GM19372 (cell line): Measurements from ENCODE around the gene USP21.

Experiments
- ATAC-seq: cut with Tn5 transposase; IDR thresholded peaks from one replicate; pipeline ENCODE4 v1.9.1; 2021; ENCODE audit warnings: mild to moderate bottlenecking, low read depth, moderate library complexity; ENCODE audit not compliant: unreplicated experiment

Gene USP21

DNA sequence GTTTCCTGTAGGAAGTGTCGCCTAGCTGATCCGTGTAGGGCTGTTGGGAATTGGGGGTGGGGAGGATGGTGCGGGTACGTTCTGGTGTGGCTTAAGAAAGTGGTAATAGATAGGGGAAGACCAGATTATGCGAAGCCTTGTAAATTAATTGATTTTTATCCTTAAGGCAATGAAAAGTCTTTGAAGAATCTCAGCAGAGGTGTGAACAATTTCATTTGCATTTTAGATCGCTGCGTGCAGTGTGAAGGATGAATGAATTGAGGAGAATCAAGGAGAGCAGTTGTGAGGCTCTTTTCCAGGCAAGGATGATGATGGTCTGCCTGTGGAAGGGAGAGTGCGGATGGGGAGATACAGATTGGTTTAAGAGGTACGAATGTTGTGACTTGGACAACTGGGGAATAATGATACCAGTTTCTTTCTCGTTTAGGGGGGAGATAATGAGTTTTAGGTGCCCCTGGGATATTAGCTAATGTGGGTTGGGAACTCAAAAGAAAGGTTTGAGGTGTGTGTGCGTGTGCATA is 26.0 kb upstream of the USP21 start:
- no peak for ATAC-seq

DNA sequence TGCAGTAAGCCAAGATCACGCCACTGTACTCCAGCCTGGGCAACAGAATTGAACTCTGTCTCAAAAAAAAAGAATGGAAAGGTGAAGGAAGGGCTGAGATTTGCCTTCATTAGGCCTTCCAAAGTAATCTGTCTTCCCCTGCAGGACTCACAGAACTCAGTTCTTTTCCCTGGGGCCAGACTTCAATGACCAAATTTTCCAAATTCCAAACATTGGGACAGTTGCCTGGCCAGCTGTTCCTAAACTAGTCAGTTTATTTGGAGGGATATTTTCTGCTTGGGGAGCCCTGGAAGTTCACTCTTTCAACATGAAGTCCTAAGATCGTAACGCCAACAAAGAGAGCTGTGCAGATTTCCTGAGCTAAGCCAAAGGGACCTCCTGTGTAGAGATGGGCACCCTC is 21.4 kb upstream of the USP21 start:
- ATAC-seq: no peak

DNA sequence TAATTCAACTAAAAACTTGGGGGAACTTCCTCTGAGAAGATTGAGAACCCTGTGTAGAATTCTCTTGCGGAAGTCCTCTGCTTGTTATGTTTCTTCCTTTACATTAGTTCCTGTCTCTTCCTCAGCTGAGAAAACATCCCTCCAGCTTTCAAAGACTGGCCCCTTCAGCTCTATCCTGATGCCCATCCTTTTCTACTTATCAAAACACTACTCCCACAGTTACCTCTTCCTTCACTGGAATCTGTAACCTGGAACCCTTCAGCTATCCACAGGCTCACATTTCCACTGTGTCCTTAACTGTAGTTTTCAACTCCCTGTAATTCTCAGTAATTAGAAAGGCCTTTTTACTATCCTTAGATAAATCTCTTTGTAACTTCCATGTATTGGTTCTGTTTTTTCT is 20.9 kb upstream of the USP21 start:
- no peak for ATAC-seq

DNA sequence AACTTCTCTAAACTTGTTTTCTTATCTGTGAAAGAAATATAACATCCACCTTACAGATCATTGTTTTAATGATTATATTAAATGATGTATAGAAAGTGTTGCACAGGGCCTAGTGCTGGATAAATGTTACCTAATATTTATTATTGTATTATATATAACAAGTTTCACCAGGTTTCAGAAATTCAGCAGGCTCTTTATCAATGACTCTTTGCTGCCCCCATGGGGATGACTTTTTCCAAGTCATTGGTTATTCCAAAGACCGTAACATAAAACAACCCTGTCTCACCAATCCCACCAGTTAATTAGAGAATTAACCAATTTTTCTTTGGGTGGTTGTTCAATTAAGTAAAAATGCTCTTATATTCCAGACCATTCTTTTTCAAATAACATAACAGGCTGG is 19.5 kb upstream of the USP21 start:
- ATAC-seq: no peak

DNA sequence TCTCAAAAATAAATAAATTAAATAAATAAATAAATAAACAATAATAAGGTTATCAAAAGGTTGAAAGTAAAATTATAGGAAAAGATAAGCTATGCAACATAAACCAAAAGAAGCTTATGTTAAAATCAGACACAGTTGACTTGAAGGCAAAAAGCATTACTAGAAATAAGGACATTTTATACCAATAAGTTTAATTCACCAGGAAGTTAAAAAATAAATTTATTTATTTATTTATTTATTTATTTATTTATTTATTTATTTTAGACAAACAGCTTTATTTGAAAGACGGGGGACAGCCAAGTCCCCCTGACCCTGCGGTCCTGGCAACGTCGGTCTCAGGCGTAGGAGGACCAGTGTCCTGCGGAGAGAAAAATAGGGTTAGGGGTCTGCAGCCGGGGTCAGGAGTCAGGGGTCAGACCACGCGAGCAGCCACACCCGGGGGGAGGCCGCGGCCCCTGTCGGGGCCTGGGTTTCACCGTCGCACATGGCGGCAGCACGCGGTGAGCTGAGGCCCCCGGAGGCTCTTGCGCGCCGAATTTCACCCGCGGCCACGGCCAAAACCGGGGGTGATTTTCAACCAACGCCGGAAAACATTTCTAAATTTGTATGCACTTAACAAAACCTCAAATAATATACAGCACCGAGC is 18.4 kb upstream of the USP21 start:
- ATAC-seq: no peak

DNA sequence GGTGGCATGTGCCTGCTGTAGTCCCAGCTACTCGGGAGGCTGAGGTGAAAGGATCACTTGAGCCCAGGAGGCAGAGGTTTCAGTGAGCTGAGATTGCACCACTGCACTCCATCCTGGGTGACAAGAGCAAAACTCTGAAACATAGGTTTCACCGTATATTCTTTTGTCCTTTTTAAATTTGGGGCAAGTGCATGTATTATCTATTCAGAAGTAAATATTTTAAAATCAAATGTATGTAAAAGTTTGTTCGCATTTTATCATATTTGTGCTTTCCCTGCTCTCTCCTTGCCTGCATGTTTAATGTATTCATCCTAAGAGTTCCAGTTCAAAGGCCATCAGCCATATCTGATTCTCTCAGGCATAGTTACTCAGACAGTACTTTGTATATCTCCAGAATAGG is 13.5 kb upstream of the USP21 start:
- ATAC-seq: no peak

DNA sequence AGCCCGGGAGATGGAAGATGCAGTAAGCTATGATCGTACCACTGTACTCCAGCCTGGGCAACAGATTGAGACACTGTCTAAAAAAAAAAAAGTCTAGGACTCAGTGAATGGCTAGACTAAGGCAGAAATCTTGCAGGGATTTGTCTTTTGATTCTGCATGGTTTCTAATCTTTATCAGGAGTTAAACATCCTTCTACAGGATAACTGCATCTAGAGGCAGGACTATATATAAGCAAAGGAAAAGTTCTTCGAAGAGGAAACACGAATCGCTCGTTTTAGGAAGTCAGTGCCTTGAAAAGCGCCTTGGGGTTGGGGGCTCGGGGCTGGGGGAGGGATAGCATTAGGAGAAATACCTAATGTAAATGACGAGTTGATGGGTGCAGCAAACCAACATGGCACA is 6.1 kb upstream of the USP21 start:
- no peak for ATAC-seq

DNA sequence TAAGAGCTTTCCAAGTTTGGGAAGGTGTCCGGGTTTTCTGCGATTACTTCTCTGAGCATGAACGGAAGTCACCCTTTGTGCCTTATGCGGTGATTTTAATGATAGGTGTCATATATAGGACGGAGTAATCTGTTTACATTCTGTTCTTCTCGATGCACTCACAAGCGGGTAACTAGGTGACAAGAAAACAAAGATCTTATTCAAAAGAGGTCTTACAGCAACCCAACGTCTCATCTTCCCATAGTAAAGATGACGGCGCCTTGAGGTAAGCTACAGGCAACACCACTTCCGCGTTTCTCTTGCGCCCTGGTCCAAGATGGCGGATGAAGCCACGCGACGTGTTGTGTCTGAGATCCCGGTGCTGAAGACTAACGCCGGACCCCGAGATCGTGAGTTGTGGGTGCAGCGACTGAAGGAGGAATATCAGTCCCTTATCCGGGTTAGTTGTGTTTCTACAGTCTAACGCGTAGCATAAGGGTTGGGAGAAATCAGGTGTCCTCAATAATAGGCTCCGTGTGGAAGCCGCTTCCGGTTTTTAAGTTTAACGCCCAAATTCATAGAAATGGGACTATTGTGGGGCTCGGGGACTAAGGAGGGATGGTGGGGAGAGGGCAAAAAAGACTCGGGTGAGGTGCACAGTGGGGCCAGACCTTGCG is 5.5 kb upstream of the USP21 start, which contains the start of gene UFC1:
Gene UFC1 (plus strand): TSS at position 297 of the 656 bp plus-strand sequence. CDS start 20 bp downstream, at position 317.
- peak; percentile 84 for ATAC-seq

DNA sequence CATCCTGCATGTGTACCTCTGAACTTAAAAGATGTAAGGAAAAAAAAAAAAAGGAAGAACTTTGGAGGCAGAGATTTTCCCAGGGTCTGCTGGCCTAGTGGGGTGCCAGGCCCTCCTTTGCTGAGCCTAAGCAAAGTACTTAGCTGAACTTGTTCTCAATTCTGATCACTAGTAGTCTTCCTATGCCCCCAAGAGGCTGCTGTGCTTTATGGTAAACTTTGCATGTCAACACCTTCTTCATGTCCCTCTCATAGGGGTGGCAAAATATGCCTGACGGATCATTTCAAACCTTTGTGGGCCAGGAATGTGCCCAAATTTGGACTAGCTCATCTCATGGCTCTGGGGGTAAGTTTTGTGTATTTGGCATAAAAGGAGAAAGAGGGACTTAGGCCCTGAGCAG is 1.4 kb upstream of the USP21 start:
- no peak for ATAC-seq

DNA sequence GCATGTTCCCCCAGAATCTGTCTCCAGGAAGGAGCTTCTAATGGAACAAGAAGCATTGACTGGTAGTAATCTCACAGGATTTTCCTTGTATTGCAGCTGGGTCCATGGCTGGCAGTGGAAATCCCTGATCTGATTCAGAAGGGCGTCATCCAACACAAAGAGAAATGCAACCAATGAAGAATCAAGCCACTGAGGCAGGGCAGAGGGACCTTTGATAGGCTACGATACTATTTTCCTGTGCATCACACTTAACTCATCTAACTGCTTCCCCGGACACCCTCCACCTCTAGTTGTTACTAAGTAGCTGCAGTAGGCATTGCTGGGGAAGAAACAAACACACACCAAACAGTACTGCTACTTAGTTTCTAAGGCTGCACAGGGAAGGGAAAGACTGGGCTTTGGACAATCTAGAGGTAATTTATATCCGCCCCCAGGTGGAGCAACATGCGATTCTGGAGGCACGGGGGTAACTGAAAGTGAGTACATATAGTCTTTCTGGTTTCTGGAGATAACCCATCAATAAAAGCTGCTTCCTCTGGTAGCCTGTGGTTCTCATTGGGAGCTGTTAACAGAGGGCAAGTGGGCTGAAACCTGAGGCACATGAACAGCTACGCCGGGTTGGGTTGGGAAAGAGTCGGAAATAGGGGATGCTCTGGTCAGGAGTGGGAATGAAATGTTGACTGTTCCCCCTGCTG is 837 bp upstream of the USP21 start:
- no peak for ATAC-seq

DNA sequence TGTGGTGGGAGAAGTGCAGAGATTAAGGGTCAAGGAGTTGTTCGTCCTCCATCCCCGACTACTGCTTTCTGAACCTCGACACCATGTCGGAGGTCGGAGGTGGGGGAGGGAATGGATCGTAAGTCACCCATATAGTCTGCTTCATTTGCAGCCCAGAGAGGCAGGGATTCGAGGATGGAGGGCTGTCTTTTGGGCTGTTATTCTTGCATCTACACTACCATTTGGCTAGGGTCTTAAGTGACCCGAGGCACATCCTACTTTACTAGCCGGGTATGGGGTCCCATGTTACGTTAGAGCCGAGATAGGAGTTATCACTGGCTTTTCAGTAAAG is 578 bp downstream of the USP21 start:
- ATAC-seq: no peak

DNA sequence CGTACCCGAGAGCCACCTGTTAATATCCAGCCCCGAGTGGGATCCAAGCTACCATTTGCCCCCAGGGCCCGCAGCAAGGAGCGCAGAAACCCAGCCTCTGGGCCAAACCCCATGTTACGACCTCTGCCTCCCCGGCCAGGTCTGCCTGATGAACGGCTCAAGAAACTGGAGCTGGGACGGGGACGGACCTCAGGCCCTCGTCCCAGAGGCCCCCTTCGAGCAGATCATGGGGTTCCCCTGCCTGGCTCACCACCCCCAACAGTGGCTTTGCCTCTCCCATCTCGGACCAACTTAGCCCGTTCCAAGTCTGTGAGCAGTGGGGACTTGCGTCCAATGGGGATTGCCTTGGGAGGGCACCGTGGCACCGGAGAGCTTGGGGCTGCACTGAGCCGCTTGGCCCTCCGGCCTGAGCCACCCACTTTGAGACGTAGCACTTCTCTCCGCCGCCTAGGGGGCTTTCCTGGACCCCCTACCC is 1.4 kb downstream of the USP21 start:
- ATAC-seq: no peak

DNA sequence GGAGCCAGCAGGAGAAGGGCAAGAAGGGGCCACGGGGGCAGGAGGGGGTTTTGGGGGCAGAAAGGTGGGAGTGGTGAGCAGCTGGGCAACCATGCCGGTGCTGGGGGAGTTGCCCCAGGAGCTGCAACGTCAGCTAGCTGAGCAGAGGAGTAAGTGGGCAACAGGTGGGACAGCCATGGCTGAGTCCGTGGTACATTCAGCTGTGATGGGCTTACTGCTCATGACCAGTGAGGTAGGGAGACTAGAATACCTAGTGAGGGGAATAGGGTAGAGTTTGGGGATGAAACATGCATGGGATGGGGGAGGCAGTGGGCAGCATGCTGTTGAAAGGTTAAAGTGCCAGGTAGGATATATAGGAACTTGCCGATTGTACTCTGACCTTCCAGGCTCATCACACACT is 2.4 kb downstream of the USP21 start:
- ATAC-seq: no peak

DNA sequence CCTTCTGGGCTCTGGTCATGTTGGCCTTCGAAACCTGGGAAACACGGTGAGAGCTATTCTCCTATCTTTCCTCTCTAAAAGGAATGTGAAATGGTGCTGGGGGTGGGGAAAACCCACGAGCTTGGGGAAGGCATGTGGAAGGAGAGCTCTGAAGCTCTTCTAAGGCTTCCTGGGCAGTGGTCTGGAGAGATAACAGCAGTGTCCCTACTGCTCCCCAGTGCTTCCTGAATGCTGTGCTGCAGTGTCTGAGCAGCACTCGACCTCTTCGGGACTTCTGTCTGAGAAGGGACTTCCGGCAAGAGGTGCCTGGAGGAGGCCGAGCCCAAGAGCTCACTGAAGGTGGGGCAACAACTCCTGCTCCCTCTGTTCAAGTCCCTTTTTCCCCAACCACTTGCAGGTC is 2.8 kb downstream of the USP21 start:
- no peak for ATAC-seq

DNA sequence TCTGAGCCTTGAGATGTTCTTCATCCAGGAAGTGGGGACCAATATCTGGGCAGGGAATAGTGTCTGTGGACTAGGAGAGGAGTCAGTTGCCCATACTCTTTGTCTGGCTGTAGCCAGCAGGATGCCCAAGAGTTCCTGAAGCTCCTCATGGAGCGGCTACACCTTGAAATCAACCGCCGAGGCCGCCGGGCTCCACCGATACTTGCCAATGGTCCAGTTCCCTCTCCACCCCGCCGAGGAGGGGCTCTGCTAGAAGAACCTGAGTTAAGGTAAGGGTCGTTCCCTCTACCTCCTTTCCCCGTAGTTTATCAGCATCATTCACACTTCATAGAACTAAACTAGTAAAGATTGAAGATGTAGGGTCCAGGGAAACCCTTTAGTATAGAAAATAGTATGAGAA is 3.5 kb downstream of the USP21 start:
- ATAC-seq: no peak

DNA sequence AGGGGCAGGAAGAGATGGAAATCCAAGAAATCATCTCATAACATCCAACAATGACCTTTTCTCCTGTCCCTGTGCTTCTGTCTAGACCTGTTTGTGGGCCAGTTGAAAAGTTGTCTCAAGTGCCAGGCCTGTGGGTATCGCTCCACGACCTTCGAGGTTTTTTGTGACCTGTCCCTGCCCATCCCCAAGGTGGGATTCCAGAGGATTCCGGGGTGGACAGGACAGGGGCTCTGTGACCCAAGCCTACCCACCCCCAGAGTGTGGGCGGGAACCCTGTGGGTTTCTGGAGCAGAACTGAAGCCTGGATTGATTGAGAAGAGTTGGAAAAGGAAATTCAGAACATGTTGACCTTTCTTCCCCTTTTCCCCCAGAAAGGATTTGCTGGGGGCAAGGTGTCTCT is 4.5 kb downstream of the USP21 start:
- ATAC-seq: no peak

DNA sequence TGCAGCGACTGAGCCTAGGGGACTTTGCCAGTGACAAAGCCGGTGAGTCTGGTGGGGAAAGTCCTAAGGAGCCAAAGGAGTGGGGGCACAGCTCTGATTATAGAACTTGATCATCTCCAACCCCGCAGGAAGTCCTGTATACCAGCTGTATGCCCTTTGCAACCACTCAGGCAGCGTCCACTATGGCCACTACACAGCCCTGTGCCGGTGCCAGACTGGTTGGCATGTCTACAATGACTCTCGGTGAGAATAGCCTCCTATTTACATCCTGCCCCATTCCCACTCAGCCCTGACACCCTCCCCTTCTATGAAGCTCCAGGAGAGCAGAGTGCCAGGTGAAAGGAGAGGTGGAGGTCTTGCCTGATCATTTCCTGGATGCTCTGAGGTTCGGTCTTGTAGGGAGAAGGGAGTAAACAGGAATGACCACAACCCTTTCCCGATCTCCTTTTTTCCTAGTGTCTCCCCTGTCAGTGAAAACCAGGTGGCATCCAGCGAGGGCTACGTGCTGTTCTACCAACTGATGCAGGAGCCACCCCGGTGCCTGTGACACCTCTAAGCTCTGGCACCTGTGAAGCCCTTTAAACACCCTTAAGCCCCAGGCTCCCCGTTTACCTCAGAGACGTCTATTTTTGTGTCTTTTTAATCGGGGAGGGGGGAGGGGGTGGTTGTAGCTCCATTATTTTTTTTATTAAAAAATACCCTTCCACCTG is 5.8 kb downstream of the USP21 start:
- no peak for ATAC-seq

DNA sequence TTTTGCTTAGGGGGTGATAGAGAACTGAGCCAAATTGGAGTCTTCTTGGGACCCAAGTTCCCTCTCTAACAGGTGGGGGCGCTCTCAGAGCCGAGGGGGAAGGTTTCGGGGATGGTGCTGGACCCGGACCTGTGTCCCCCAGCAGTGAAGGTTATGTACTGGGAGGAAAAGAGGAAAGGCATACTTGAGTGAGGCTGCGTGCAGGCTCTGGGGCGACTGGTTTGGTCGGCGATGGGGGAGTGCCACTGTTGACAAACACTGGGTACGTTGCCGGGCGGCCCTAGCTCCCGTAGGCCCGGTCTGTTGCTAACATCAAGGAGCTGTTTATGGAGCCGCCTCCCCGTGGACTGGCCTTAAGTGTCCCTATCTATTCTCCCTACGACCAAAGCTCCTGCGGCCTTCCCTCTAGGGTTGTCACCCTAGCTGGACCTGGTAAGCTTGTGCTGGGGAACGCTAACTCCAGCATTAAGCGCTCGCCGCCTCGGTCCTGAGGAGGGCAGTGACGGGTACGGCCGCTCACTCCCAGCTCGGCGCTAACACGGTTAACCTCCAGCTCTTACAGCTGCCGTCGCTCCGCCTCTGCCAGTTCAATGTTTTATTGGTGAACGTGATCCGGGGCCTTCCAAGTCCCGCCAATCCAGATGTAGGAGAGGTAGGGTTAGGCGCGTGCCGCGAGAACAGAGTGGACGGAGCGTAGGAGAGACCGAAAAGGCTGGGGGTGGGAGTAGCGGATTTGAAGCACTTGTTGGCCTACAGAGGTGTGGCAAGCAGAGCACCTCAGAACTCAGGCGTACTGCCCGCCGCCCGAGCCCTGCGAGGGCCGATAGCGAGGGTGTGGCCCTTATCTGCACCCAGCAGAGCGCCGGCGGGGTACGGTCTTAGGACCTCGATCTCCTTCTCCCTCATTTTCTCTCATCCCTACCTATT is 6.7 kb downstream of the USP21 start, which contains the start of gene PPOX:
Gene PPOX (plus strand): TSS at position 685 of the 927 bp plus-strand sequence. CDS start 422 bp downstream, outside the sequence.
- ATAC-seq: peak; percentile 89

DNA sequence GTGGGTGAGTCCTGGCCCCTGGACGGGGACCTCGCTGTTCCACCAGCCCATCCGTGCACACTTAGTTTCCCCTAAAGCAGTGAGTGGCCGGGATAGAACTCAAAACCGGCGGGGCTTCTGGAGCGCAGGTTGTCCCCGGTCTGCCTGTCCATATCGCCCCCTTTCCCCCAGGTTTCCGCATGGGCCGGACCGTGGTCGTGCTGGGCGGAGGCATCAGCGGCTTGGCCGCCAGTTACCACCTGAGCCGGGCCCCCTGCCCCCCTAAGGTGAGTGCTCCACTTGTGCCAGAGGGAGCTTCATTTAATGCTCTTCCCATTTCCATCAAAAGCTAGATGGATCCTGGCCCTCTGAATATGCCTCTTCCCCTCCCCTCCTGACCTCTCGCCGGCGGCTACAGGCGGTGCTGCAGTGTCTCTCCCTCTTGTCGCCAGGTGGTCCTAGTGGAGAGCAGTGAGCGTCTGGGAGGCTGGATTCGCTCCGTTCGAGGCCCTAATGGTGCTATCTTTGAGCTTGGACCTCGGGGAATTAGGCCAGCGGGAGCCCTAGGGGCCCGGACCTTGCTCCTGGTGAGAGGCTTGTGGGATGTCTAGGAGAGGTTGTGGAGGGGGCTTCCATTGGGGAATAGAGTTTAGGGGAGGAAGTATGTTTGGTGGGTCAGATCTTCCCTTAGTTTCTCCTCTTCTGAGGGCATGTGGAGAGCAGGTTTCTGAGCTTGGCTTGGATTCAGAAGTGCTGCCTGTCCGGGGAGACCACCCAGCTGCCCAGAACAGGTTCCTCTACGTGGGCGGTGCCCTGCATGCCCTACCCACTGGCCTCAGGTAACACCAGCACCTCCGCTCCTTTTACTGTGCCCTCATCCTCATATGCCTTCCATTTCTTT is 7.6 kb downstream of the USP21 start:
- ATAC-seq: no peak
